GM18526 (cell line): Measurements from ENCODE around the gene BIRC3.

Experiments used
- POLR2A ChIP-seq: IDR thresholded peaks from 3 replicates; pipeline ENCODE4 v1.6.1; 2011; ENCODE audit not compliant: insufficient read length; ENCODE audit errors: extremely low read depth

BIRC3 gene

GRCh38 chr11:102312667-102313066 lies 4.6 kb upstream of the BIRC3 start:
- no peak for TF ChIP-seq POLR2A

- TF ChIP-seq POLR2A, result no peak
Measured at GRCh38 chr11:102313238-102313940, 3.9 kb upstream of the BIRC3 start.

GRCh38 chr11:102314784-102315183 lies 2.5 kb upstream of the BIRC3 start:
- no peak for TF ChIP-seq POLR2A

DNA sequence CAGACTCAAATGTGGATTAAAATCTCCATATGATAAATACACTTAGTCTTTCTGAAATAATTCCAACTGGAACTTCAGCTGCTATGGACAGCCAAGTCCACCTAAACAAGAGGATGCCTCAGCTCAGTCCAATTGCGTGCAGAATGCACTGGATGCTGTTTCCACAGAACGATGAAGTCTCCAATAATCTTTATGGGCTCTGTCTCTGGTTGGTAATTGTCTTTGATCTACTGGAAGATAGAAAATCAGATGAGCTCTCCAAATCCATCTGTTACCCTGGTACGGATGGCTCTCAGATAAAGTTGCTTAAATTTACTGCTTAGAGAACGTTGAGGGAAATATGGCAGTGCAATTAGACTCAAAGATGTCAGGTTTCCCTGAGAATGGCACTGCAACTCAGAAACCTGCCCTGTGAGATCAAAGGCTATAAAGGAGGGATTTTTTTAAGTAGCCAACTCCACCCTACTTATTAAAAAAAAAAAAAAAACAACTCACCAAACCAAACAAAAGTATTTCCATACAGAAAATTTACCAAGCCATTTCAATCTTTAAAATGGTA lies 859 bp upstream of the BIRC3 start:
- no peak for TF ChIP-seq POLR2A

DNA sequence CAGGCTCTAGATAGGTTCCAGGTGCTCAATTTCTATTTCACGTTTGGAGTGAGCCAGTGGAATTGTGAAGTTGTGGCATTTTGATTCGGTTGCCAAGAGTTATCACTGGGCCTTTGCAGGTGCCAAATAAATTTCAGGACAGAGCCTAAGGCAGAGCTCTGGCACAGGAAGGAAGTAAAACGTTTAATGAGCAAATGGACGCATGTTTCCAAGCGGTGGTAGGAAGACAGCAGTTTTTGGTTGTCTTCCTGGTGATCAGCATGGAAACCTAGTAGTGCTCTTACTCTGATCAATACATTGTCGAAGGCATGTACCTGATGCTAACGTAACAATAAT lies 452 bp downstream of the BIRC3 start:
- TF ChIP-seq POLR2A, result no peak

- peak; percentile 26 for TF ChIP-seq POLR2A
Measured at GRCh38 chr11:102318469-102318868, 1.2 kb downstream of the BIRC3 start.

GRCh38 chr11:102319544-102319943 lies 2.3 kb downstream of the BIRC3 start:
- TF ChIP-seq POLR2A, result no peak

- no peak for TF ChIP-seq POLR2A
Measured at GRCh38 chr11:102320188-102320587, 2.9 kb downstream of the BIRC3 start.

- TF ChIP-seq POLR2A, result no peak
Measured at GRCh38 chr11:102320679-102321078, 3.4 kb downstream of the BIRC3 start.

GRCh38 chr11:102322560-102322959 lies 5.3 kb downstream of the BIRC3 start:
- no peak for TF ChIP-seq POLR2A

DNA sequence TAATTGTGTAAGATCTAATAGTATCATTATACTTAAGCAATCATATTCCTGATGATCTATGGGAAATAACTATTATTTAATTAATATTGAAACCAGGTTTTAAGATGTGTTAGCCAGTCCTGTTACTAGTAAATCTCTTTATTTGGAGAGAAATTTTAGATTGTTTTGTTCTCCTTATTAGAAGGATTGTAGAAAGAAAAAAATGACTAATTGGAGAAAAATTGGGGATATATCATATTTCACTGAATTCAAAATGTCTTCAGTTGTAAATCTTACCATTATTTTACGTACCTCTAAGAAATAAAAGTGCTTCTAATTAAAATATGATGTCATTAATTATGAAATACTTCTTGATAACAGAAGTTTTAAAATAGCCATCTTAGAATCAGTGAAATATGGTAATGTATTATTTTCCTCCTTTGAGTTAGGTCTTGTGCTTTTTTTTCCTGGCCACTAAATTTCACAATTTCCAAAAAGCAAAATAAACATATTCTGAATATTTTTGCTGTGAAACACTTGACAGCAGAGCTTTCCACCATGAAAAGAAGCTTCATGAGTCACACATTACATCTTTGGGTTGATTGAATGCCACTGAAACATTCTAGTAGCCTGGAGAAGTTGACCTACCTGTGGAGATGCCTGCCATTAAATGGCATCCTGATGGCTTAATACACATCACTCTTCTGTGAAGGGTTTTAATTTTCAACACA lies 6.4 kb downstream of the BIRC3 start:
- no peak for TF ChIP-seq POLR2A

DNA sequence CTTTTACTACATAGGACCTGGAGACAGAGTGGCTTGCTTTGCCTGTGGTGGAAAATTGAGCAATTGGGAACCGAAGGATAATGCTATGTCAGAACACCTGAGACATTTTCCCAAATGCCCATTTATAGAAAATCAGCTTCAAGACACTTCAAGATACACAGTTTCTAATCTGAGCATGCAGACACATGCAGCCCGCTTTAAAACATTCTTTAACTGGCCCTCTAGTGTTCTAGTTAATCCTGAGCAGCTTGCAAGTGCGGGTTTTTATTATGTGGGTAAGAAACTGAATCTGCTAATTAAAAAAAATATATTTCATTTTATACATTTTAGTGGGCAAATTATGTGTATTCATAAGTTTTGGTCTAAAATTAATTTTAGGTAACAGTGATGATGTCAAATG lies 7.8 kb downstream of the BIRC3 start:
- TF ChIP-seq POLR2A, result no peak

DNA sequence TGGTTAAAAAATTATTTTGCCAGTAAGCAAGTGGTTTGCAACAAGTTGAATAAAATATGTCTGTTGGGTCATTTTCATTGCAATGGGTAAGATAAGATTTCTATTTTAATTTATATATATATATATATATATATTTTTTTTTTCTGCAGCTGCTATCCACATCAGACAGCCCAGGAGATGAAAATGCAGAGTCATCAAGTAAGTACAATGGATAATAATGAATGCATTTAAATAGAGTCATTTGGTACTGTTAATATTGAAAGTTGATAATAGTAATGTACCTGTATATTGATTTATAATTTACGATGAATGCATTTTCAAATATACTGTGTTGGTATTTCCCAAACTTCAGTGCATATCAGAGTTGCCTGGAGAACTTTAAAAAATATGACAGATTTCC lies 11.5 kb downstream of the BIRC3 start:
- no peak for TF ChIP-seq POLR2A

DNA sequence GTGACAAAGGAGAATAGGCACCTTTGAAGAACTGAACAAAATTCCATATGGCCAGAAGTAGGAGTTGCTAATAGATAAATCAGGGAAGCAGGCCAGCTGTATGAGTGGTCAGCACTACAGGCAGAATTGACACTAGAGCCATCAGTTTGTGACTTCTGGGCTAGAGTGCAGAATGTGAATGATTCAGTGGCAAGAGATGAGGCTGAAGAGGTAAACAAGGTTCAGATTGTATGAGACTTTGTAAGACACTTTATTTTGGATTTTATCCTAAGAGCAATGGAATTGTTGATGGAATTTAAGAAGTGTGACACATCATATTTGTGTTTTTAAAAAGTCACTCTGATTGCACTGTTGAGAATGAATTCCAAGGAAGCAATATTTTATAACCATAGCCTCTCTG lies 12.9 kb downstream of the BIRC3 start:
- TF ChIP-seq POLR2A, result no peak

DNA sequence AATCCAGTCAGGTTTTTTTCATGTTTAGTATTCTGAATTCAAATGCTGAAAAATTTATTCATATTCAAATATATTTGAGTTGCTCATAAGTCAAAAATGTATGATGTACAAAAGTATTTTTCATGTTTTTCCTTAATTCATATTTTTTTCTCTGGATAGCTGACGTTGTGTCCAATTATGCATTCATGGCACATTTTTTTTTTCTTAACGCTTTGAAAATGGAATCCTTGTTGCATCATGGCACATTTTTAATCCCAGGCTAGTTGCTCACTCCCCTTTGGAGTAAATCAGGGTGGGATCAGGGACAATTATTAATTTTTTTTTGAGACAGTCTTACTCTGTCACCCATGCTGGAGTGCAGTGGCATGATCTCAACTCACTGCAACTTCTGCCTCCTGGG lies 14.1 kb downstream of the BIRC3 start:
- TF ChIP-seq POLR2A, result no peak

GRCh38 chr11:102332611-102332994 lies 15.3 kb downstream of the BIRC3 start:
- TF ChIP-seq POLR2A, result peak; percentile 9
